ENCODE results near the gene ZNF101. TPM values are rescaled to one million over a fixed set of nuclear protein-coding genes. Genes with fewer than 3 reads are reported as not detected.

ZNF101 gene
- total and polyA plus RNA-seq, 8 donors = 3.3 to 7.1 (median 4.3) TPM

- H3K36me3 ChIP-seq = no peaks in the 10 kb centered on the region
- no peaks in the 10 kb centered on the region for H3K9me3 ChIP-seq
- no peak for FAIRE-seq
- no peaks in the 10 kb centered on the region for H3K4me1 ChIP-seq
- no peaks in the 10 kb centered on the region for H3K27me3 ChIP-seq
- intact Hi-C loops (cut with DNase I) = loop anchor here in 1 of 3 donors (10.0 kb wide), 1 partner anchor 90 kb away; no protein-coding TSS in a partner anchor
- ATAC-seq = no peak
- no peak for DNase-seq
- WGBS, 2 donors = 94% methylated on average over 36 of the region's 36 CpGs
- H3K4me3 ChIP-seq = no peak overlapping the region
- no peak overlapping the region for H3K27ac ChIP-seq
- TF ChIP-seq CTCF (IDR thresholded peaks at IDR 0.05) = no peak
Observed at GRCh38 chr19:19634516-19635312, 33.9 kb upstream of the ZNF101 start.

GRCh38 chr19:19635313-19635702, 33.3 kb upstream of the ZNF101 start:
- TF ChIP-seq CTCF (IDR thresholded peaks at IDR 0.05) = no peak
- FAIRE-seq = no peak
- Histone ChIP-seq H3K4me3 (no peak overlapping the region), H3K36me3 (no peaks in the 10 kb centered on the region), H3K9me3 (no peaks in the 10 kb centered on the region), H3K27ac (no peak overlapping the region), H3K4me1 (no peaks in the 10 kb centered on the region), H3K27me3 (no peaks in the 10 kb centered on the region)
- intact Hi-C loops (cut with DNase I) = loop anchor here in 1 of 3 donors (10.0 kb wide), 1 partner anchor 91 kb away; no protein-coding TSS in a partner anchor
- no peak for DNase-seq
- no peak for ATAC-seq
- WGBS, 2 donors = 97 to 98% methylated on average over 14 of the region's 14 CpGs

GRCh38 chr19:19636573-19637185, 32.0 kb upstream of the ZNF101 start:
- no peak for FAIRE-seq

GRCh38 chr19:19637186-19637522, 31.5 kb upstream of the ZNF101 start:
- no peak for FAIRE-seq
- WGBS, 2 donors = 77 to 87% methylated on average over 26 to 27 of the region's 27 CpGs
- no peak for TF ChIP-seq CTCF (IDR thresholded peaks at IDR 0.05)
- Histone ChIP-seq H3K4me1 (no peaks in the 10 kb centered on the region), H3K9me3 (no peaks in the 10 kb centered on the region), H3K36me3 (no peaks in the 10 kb centered on the region), H3K4me3 (no peak overlapping the region), H3K27me3 (no peaks in the 10 kb centered on the region), H3K27ac (no peak overlapping the region)
- no peak for DNase-seq
- intact Hi-C loops (cut with DNase I) = loop anchor here in 1 of 3 donors (10.0 kb wide), 1 partner anchor 92 kb away; no protein-coding TSS in a partner anchor
- no peak for ATAC-seq

More at GRCh38 chr19:19636573-19637185, 32.0 kb upstream of the ZNF101 start:
- intact Hi-C loops (cut with DNase I) = loop anchor here in 1 of 3 donors (10.0 kb wide), 1 partner anchor 92 kb away; no protein-coding TSS in a partner anchor
- Histone ChIP-seq H3K4me1 (no peaks in the 10 kb centered on the region), H3K27ac (no peak overlapping the region), H3K9me3 (no peaks in the 10 kb centered on the region), H3K27me3 (no peaks in the 10 kb centered on the region), H3K36me3 (no peaks in the 10 kb centered on the region), H3K4me3 (no peak overlapping the region)
- DNase-seq = no peak
- no peak for ATAC-seq
- TF ChIP-seq CTCF (IDR thresholded peaks at IDR 0.05) = no peak
- WGBS, 2 donors = 97 to 100% methylated on average over 9 of the region's 9 CpGs

Measured in pancreas (tissue), 10 donors.